GM12878 (cell line): ENCODE data around the gene UST. TPM values are rescaled to one million over a fixed set of nuclear protein-coding genes. Genes with fewer than 3 reads are reported as not detected.
"Not testable (repeated sequence)": the region's sequence is repeated elsewhere in the genome, so short reads cannot be mapped to it uniquely, and the experiment has no call there.

Source experiments
- ATAC-seq: fragments of 200-7000 bp; cut with Tn5 transposase; 3 replicates; pipeline ENCODE4 v1.9.1; 2020; ENCODE audit warnings: mild to moderate bottlenecking, moderate library complexity
- BruUV-seq: library from RNA; stranded (reverse); fragments of 400-500 nt; replicated peaks from 2 replicates; lab custom pipeline; 2021; lab: Mats Ljungman, UMichigan
- CTCF ChIA-PET: fragments of 300-600 bp; sonication (Branson Sonifier 250); formaldehyde crosslinking; extraction: SDS; loops from one replicate; lab custom pipeline; 2021; ENCODE audit warnings: inconsistent platforms; lab: Yijun Ruan, JAX
- POLR2A ChIA-PET: fragments of 350-600 bp; formaldehyde crosslinking; extraction: SDS; loops from one replicate; lab custom pipeline; 2021; ENCODE audit warnings: inconsistent platforms; lab: Charles Lee
- RAD21 ChIA-PET: fragments of 300-600 bp; sonication (Branson Sonifier 250); formaldehyde crosslinking; loops from one replicate; lab custom pipeline; 2023; ENCODE audit warnings: antibody characterized with exemption; ENCODE audit not compliant: unreplicated experiment; lab: Charles Lee
- SMC1A ChIA-PET: fragments of 300-600 bp; sonication (Branson Sonifier 250); formaldehyde crosslinking; loops from one replicate; lab custom pipeline; 2023; ENCODE audit not compliant: unreplicated experiment, uncharacterized antibody; lab: Charles Lee
- DNase-seq: peaks from one replicate; pipeline ENCODE4 v3.0.0-alpha.2; 2011; ENCODE audit warnings: low read depth, low spot score
- FAIRE-seq: peaks from 3 replicates; lab custom pipeline; 2011; peaks lifted over from hg19 to GRCh38; lab: Jason Lieb, UNC
- H2AFZ ChIP-seq: 2 replicates; pipeline ENCODE4 v1.6.0; 2011; ENCODE audit warnings: low read depth, low read length, control low read depth; ENCODE audit not compliant: control insufficient read depth
- H3K27ac ChIP-seq: 2 replicates; pipeline ENCODE4 v1.5.1; 2011; ENCODE audit warnings: control low read depth; ENCODE audit not compliant: control insufficient read depth, insufficient read depth
- H3K27me3 ChIP-seq, 2 experiments: replicated peaks in 1 of 2; 2 replicates each; pipeline versions ENCODE4 v1.6.0 to v1.6.1; 2011; ENCODE audit warnings: low read length in 1 of 2; ENCODE audit not compliant: control insufficient read depth in 2 of 2, insufficient read depth in 2 of 2
- H3K36me3 ChIP-seq, 2 experiments: 2 replicates each; pipeline ENCODE4 v1.5.1; 2011; ENCODE audit warnings: low read length in 1 of 2; ENCODE audit not compliant: control insufficient read depth in 2 of 2, insufficient read depth in 2 of 2
- H3K4me1 ChIP-seq: 2 replicates; pipeline ENCODE4 v1.6.1; 2011; ENCODE audit warnings: mild to moderate bottlenecking, low read length, moderate library complexity, mixed read lengths; ENCODE audit not compliant: control insufficient read depth, insufficient read depth
- H3K4me2 ChIP-seq: 2 replicates; pipeline ENCODE4 v1.6.0; 2011; ENCODE audit warnings: control low read depth; ENCODE audit not compliant: control insufficient read depth, insufficient read depth
- H3K4me3 ChIP-seq: fragments of 200-600 bp; sonication (generic); 2 replicates; pipeline ENCODE4 v1.5.1; 2016
- H3K79me2 ChIP-seq: 2 replicates; pipeline ENCODE4 v1.6.0; 2011; ENCODE audit warnings: low read length; ENCODE audit not compliant: control insufficient read depth, insufficient read depth
- H3K9ac ChIP-seq: 2 replicates; pipeline ENCODE4 v1.8.0; 2011; ENCODE audit warnings: low read length, control low read depth, mixed read lengths; ENCODE audit not compliant: control insufficient read depth, insufficient read depth
- H3K9me3 ChIP-seq: replicated peaks from 3 replicates; pipeline ENCODE4 v1.5.1; 2011; ENCODE audit warnings: mild to moderate bottlenecking, low read length; ENCODE audit not compliant: control insufficient read depth, insufficient read depth
- H4K20me1 ChIP-seq: 2 replicates; pipeline ENCODE4 v1.6.0; 2011; ENCODE audit not compliant: control insufficient read depth, insufficient read depth
- KLF5 ChIP-seq: fragments of 450-650 bp; IDR thresholded peaks from 2 replicates; pipeline ENCODE4 v1.6.1; 2014; ENCODE audit warnings: mild to moderate bottlenecking; ENCODE audit not compliant: partially characterized antibody
- MTA3 ChIP-seq: IDR thresholded peaks from 2 replicates; pipeline ENCODE4 v1.6.1; 2012; ENCODE audit warnings: low read length, inconsistent platforms, borderline replicate concordance
- RUNX3 ChIP-seq: IDR thresholded peaks from 2 replicates; pipeline ENCODE4 v1.6.1; 2012; ENCODE audit warnings: low read length, inconsistent platforms
- STAT3 ChIP-seq: IDR thresholded peaks from 2 replicates; pipeline ENCODE4 v1.6.1; 2011; ENCODE audit warnings: low read depth, low read length, improper control_type of control experiment
- YBX1 ChIP-seq: fragments of 450-650 bp; IDR thresholded peaks from 2 replicates; pipeline ENCODE4 v1.6.1; 2016; ENCODE audit warnings: antibody characterized with exemption
- WGBS: methylation state at CpG from one replicate; pipeline ENCODE4 v1.1.6; 2016; ENCODE audit warnings: low lambda C conversion rate; ENCODE audit not compliant: insufficient replicate concordance, insufficient coverage; ENCODE audit errors: missing lambda C conversion rate; 5-methylcytosine and 5-hydroxymethylcytosine counted together
- in situ Hi-C: fragments of 300-500 bp; cut with MboI; formaldehyde crosslinking; loops from 9 replicates; pipeline ENCODE4 v1.14.3; 2018; ENCODE audit warnings: mixed read lengths
- intact Hi-C: fragments of 100-400 bp; cut with micrococcal nuclease; formaldehyde crosslinking; loops from one replicate; pipeline ENCODE4 v1.14.2; 2022; ENCODE audit not compliant: unreplicated experiment
- polyA plus RNA-seq, 11 experiments: library from polyadenylated mRNA; depleted of rRNA in 4 of 11; unstranded in 6 of 11; stranded (reverse) in 5 of 11; fragments of >200 nt; fragmentation: Nextera tagmentation in 4 of 11; fragmentation: Illumina TruSeq in 1 of 11; extraction: Ambion mirVana in 4 of 11; extraction: Trizol in 1 of 11; gene quantifications; 1 replicate in 1 of 11; 2 replicates in 10 of 11; pipeline versions ENCODE4 v1.2.1 to v1.2.3, GENCODE V29; 2011 to 2016; ENCODE audit warnings: inconsistent platforms in 2 of 11, missing spikeins in 2 of 11, low read depth in 1 of 11
- total RNA-seq, 4 experiments: library from RNA; depleted of rRNA in 3 of 4; stranded (reverse); fragments of >200 nt in 3 of 4; fragmentation: Illumina TruSeq in 1 of 4; extraction: Trizol in 1 of 4; gene quantifications; 2 replicates each; pipeline versions ENCODE4 v1.2.1 to v1.2.3, GENCODE V29; 2013 to 2021

Gene UST
- total and polyA plus RNA-seq, 10 of the 15 experiments (the other 5 are each of a cell fraction or from before 2014, with no cell fraction given): 0.74 to 43.3 (median 2.2) TPM

- no peak for TF ChIP-seq STAT3
Measured at GRCh38 chr6:148855744-148856143, 108.9 kb downstream of the UST start (continued).

DNA sequence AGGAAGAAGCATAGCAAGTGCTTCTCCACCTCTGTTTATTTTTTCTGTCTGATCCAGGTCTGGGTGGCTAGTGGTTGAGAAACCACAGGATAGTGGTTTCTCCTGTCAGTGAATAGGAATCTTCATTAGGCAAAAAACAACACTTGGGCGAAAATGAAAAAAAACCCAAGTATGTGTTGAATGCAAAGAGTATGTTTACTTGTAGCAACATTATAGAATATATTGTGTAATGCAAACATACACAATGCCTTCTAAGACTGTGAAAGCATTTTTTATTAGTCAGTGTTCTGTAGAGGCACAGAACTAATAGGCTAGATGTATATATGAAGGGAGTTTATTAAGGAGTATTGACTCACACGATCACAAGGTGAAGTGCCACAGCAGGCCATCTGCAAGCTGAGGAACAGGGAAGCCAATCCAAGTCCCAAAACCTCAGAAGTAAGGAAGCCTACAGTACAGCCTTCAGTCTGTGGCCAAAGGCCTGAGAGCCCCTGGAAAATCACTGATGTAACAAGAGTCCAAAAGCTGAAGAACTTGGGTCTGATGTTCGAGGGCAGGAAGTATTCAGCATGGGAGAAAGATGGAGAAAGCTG lies 111.1 kb downstream of the UST start:
- FAIRE-seq (no peak), DNase-seq (no peak), ATAC-seq (no peak)
- no TSS peak for BruUV-seq
- H3K27ac ChIP-seq: no peak overlapping the region
- no peaks in the 10 kb centered on the region for H3K27me3 ChIP-seq
- no peak overlapping the region for H2AFZ ChIP-seq
- no peaks in the 10 kb centered on the region for H3K36me3 ChIP-seq
- in situ Hi-C loops (no loop called here), intact Hi-C loops (no loop called here)
- ChIA-PET CTCF (no interaction called here), SMC1A (no interaction called here), RAD21 (interaction anchor here (0.7 to 1.4 kb wide), 2 partner anchors 66 to 280 kb away, joined by 3 read pairs; no protein-coding TSS in a partner anchor), POLR2A (no interaction called here)
- no peak overlapping the region for H3K4me3 ChIP-seq
- no peaks in the 10 kb centered on the region for H3K4me1 ChIP-seq
- H3K4me2 ChIP-seq: no peak overlapping the region
- 40% methylated on average over 3 of the region's 3 CpGs for WGBS
- H3K9me3 ChIP-seq: no peaks in the 10 kb centered on the region; the same call in 2 of the 3 replicates
- TF ChIP-seq MTA3 (no peak), YBX1 (no peak), RUNX3 (no peak), KLF5 (no peak)
- no peaks in the 10 kb centered on the region for H4K20me1 ChIP-seq
- no peak overlapping the region for H3K9ac ChIP-seq
- H3K79me2 ChIP-seq: no peaks in the 10 kb centered on the region

- BruUV-seq, CTCF ChIA-PET, FAIRE-seq: not testable (repeated sequence)
Measured at GRCh38 chr6:148864132-148864531, 117.3 kb downstream of the UST start.

More at GRCh38 chr6:148864132-148864531, 117.3 kb downstream of the UST start:
- H3K4me1 ChIP-seq, H3K27ac ChIP-seq, RAD21 ChIA-PET, H2AFZ ChIP-seq, H3K4me3 ChIP-seq, H3K9ac ChIP-seq, intact Hi-C loops, ATAC-seq, H3K9me3 ChIP-seq, in situ Hi-C loops, H3K79me2 ChIP-seq, H4K20me1 ChIP-seq, H3K4me2 ChIP-seq, H3K27me3 ChIP-seq, POLR2A ChIA-PET, H3K36me3 ChIP-seq, DNase-seq: not testable (repeated sequence)
- WGBS: 56% methylated on average over 16 of the region's 16 CpGs
- SMC1A ChIA-PET: interaction anchor here (0.6 to 1.9 kb wide), 2 partner anchors 82 to 103 kb away, joined by 3 to 9 read pairs; no protein-coding TSS in a partner anchor
